Endothelial cell of umbilical vein (primary cell): ENCODE results near the gene CADPS.

ENCODE experiments used
- CTCF ChIP-seq, 2 donors: IDR thresholded peaks; 1 replicate in 1 of 2; 2 replicates in 1 of 2; pipeline ENCODE4 v1.5.1; 2011; ENCODE audit warnings: low read length in 2 of 2, mild to moderate bottlenecking in 2 of 2, moderate library complexity in 2 of 2, control low read depth in 1 of 2, inconsistent platforms in 1 of 2, low read depth in 1 of 2; ENCODE audit not compliant: insufficient read depth in 1 of 2; ENCODE audit errors: extremely low read depth in 1 of 2
- EZH2 ChIP-seq: IDR thresholded peaks from 2 replicates; pipeline ENCODE4 v1.6.1; 2012; ENCODE audit warnings: borderline replicate concordance, low read depth, mild to moderate bottlenecking, moderate library complexity, low read length, inconsistent platforms; ENCODE audit not compliant: severe bottlenecking
- JUN ChIP-seq: IDR thresholded peaks from 2 replicates; pipeline ENCODE4 v1.6.1; 2011; ENCODE audit warnings: borderline replicate concordance, low read depth; ENCODE audit not compliant: insufficient read length, insufficient read depth
- MAX ChIP-seq: IDR thresholded peaks from 2 replicates; pipeline ENCODE4 v1.6.1; 2011; ENCODE audit not compliant: insufficient read depth, insufficient read length
- MYC ChIP-seq: IDR thresholded peaks from one replicate; pipeline ENCODE4 v1.6.1; 2011; ENCODE audit warnings: mild to moderate bottlenecking, low read depth, low read length
- POLR2A ChIP-seq: IDR thresholded peaks from 2 replicates; pipeline ENCODE4 v1.6.1; 2012; ENCODE audit warnings: low read depth, mild to moderate bottlenecking, control low read depth, low read length
- POLR2AphosphoS5 ChIP-seq: IDR thresholded peaks from 2 replicates; pipeline ENCODE4 v1.6.1; 2012; ENCODE audit warnings: low read depth, mild to moderate bottlenecking, control low read depth, low read length, moderate library complexity; ENCODE audit not compliant: insufficient read depth

- TF ChIP-seq EZH2 (no peak), JUN (no peak), POLR2A (no peak), CTCF (IDR thresholded peaks at IDR 0.05; ENCODE audit: extremely low read depth in 1 of 2, insufficient read depth in 1 of 2, low read depth in 1 of 2, low read length in 2 of 2) (peak in 1 of 2 donors; percentile 26), MYC (no peak), MAX (no peak), POLR2AphosphoS5 (no peak)
Observed at GRCh38 chr3:62493109-62493801, 382.0 kb downstream of the CADPS start.
